GM12892 (cell line): Measurements from ENCODE around the gene ZNF117.

Experiments used
- POLR2A ChIP-seq: IDR thresholded peaks from 2 replicates; pipeline ENCODE4 v1.6.1; 2011; ENCODE audit warnings: low read depth, low read length, control low read depth
- POLR2AphosphoS5 ChIP-seq: IDR thresholded peaks from 2 replicates; pipeline ENCODE4 v1.6.1; 2011; ENCODE audit warnings: low read depth, low read length, control low read depth

DNA sequence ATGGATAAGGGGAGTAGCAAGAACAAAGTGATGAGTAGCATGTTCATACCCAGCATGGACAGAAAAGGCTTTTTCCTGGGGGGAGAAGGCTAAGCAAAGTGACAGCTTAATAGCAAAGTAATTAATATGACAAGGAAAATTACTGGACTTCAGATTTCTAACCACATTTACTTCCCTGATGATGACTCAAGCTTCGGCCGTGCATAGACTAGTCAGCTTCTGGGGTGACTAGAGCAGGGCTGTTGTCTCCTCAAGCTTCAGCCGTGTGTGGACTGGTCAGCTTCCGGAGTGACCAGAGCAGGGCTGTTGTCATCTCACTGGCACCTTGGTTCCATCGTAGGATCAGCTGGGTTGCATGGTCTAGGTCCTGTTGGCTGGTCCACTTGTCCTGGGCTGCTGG is 2.1 kb upstream of the ZNF117 start:
- no peak for TF ChIP-seq POLR2A
- no peak for TF ChIP-seq POLR2AphosphoS5
